Thymus (tissue), 11 donors: ENCODE results near the gene ADD2. TPM values are rescaled to one million over a fixed set of nuclear protein-coding genes. Genes with fewer than 3 reads are reported as not detected.

Experiments used
- DNase-seq, 9 donors: peaks; one replicate each; pipeline ENCODE4 v3.0.0-alpha.2; 2013; ENCODE audit warnings: low spot score in 9 of 9, low read depth in 6 of 9, missing footprints in 1 of 9
- H3K27ac ChIP-seq, 2 donors: one replicate each; pipeline ENCODE4 v1.5.1; 2013; ENCODE audit warnings: control low read depth in 1 of 2, low read depth in 1 of 2, low read length in 1 of 2, mild to moderate bottlenecking in 1 of 2, moderate library complexity in 1 of 2
- H3K27me3 ChIP-seq, 2 donors: one replicate each; pipeline ENCODE4 v1.5.1; 2013; ENCODE audit warnings: low read length in 1 of 2; ENCODE audit not compliant: control insufficient read depth in 2 of 2, insufficient read depth in 1 of 2
- H3K36me3 ChIP-seq, 2 donors: one replicate each; pipeline ENCODE4 v1.5.1; 2013; ENCODE audit warnings: low read length in 1 of 2, mild to moderate bottlenecking in 1 of 2, moderate library complexity in 1 of 2; ENCODE audit not compliant: control insufficient read depth in 2 of 2, insufficient read depth in 2 of 2
- H3K4me1 ChIP-seq, 2 donors: one replicate each; pipeline ENCODE4 v1.5.1; 2013; ENCODE audit warnings: low read length in 2 of 2; ENCODE audit not compliant: control insufficient read depth in 2 of 2, insufficient read depth in 2 of 2
- H3K4me3 ChIP-seq, 2 donors: one replicate each; pipeline ENCODE4 v1.5.1; 2013; ENCODE audit warnings: low read length in 2 of 2, control low read depth in 1 of 2, mild to moderate bottlenecking in 1 of 2
- H3K9me3 ChIP-seq, 2 donors: one replicate each; pipeline ENCODE4 v1.5.1; 2013; ENCODE audit warnings: low read length in 1 of 2, mild to moderate bottlenecking in 1 of 2; ENCODE audit not compliant: control insufficient read depth in 2 of 2, insufficient read depth in 1 of 2
- WGBS: extraction: QIAGEN DNeasy Blood & Tissue Kit; methylation state at CpG from one replicate; pipeline ENCODE4 v1.1.7; 2013; 5-methylcytosine and 5-hydroxymethylcytosine counted together
- polyA plus RNA-seq: library from polyadenylated mRNA; stranded (reverse); fragments of 200-250 nt; gene quantifications from one replicate; pipeline ENCODE4 v1.2.3, GENCODE V29; 2013
- total RNA-seq: library from RNA; stranded (reverse); fragments of 120-200 nt; gene quantifications from one replicate; pipeline ENCODE4 v1.2.4, GENCODE V29; 2013
- donor health status: healthy.

ADD2 gene
- total and polyA plus RNA-seq, 2 donors, result 0.46 to 0.90 TPM

GRCh38 chr2:70619167-70619566, 148.8 kb downstream of the ADD2 start:
- 84% methylated on average over 3 of the region's 3 CpGs for WGBS
- Histone ChIP-seq H3K27me3 (no peaks in the 10 kb centered on the region), H3K27ac (no peak overlapping the region), H3K4me3 (no peak overlapping the region), H3K4me1 (no peaks in the 10 kb centered on the region), H3K36me3 (no peaks in the 10 kb centered on the region), H3K9me3 (no peaks in the 10 kb centered on the region)
- DNase-seq, result no peak

- H3K36me3 ChIP-seq, result no peaks in the 10 kb centered on the region
- H3K9me3 ChIP-seq, result no peaks in the 10 kb centered on the region
- DNase-seq, result peak in 1 of 9 donors; percentile 9
- no peaks in the 10 kb centered on the region for H3K27me3 ChIP-seq
- WGBS, result 93% methylated on average over 6 of the region's 6 CpGs
- H3K4me1 ChIP-seq, result no peaks in the 10 kb centered on the region
- H3K4me3 ChIP-seq, result no peak overlapping the region
- no peak overlapping the region for H3K27ac ChIP-seq
Observed at GRCh38 chr2:70616168-70616694, 151.8 kb downstream of the ADD2 start.

DNA sequence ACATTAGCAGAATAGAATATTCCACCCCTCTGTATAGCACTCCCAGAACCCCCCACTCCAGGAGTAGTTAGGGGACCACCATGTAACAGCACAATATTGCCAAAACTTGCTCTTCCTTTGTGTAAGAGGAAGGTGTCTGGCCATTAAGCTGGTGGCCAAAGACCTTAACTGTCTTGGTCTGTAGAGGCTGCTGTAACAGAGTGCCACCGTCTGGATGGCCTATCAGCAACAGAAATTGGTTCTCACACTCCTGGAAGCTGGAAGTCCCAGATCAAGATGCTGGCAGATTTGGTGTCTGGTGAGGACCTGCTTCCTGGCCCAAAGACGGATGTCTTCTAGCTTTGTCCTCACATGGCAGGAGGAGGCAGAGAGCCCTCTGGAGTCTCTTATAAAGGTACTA, 152.8 kb downstream of the ADD2 start:
- H3K27ac ChIP-seq, result no peak overlapping the region
- WGBS, result 88% methylated on average over 2 of the region's 2 CpGs
- H3K27me3 ChIP-seq, result no peaks in the 10 kb centered on the region
- no peaks in the 10 kb centered on the region for H3K9me3 ChIP-seq
- H3K4me1 ChIP-seq, result no peaks in the 10 kb centered on the region
- no peak for DNase-seq
- no peaks in the 10 kb centered on the region for H3K36me3 ChIP-seq
- H3K4me3 ChIP-seq, result no peak overlapping the region

DNA sequence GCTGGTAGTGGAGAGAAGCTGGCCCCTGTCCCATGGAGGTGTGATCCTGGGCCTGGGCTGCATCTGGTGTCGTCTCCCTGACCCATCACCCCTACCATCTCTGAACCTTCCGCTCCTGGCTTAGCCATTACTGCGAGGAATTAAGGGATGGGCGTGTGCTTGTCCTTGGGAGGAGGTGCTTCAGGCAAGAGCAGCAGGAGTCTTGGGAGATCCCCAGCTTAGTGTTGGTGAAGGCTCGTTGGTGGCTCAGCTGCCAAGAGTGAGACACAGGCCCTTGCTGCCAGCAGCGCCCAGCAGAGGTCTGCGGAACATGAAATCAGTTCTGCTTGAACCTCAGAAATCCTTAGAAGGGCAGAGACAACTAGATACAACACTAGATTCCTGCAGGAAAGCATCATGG, 154.5 kb downstream of the ADD2 start:
- Histone ChIP-seq H3K4me3 (no peak overlapping the region), H3K27me3 (no peaks in the 10 kb centered on the region), H3K27ac (no peak overlapping the region), H3K9me3 (no peaks in the 10 kb centered on the region), H3K4me1 (no peaks in the 10 kb centered on the region), H3K36me3 (no peaks in the 10 kb centered on the region)
- WGBS, result 94% methylated on average over 7 of the region's 7 CpGs
- no peak for DNase-seq

- H3K9me3 ChIP-seq, result no peaks in the 10 kb centered on the region
- no peaks in the 10 kb centered on the region for H3K36me3 ChIP-seq
- H3K4me1 ChIP-seq, result no peaks in the 10 kb centered on the region
- no peak overlapping the region for H3K4me3 ChIP-seq
- no peak overlapping the region for H3K27ac ChIP-seq
- no peak for DNase-seq
- no peaks in the 10 kb centered on the region for H3K27me3 ChIP-seq
- WGBS, result 98% methylated on average over 3 of the region's 3 CpGs
Observed at GRCh38 chr2:70612574-70612973, 155.4 kb downstream of the ADD2 start.

DNA sequence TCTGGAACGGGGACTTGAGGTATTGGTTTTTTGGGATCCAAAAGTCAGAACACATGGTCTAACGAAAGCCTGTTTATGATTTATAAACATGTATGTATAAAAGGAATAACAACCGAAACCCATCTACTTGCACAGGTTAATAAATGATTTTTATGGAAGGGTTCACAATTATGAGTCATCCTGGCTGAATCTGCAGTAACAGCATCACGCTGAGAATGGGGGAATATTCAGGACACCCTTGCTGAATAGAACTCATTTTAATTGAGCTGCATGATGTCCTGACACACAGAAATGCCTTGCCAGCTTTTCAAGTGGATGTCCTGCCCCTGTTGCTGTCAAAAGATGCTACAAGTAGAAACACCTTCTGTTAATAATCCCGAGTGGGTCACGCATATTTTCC, 159.6 kb downstream of the ADD2 start:
- DNase-seq, result no peak
- 70% methylated on average over 6 of the region's 6 CpGs for WGBS
- H3K27me3 ChIP-seq, result no peaks in the 10 kb centered on the region

GRCh38 chr2:70607121-70607561, 160.9 kb downstream of the ADD2 start:
- H3K4me3 ChIP-seq, result no peak overlapping the region
- no peaks in the 10 kb centered on the region for H3K27me3 ChIP-seq
- no peak for DNase-seq
- no peaks in the 10 kb centered on the region for H3K36me3 ChIP-seq
- no peaks in the 10 kb centered on the region for H3K4me1 ChIP-seq
- WGBS, result 94% methylated on average over 8 of the region's 8 CpGs
- H3K9me3 ChIP-seq, result no peaks in the 10 kb centered on the region
- H3K27ac ChIP-seq, result no peak overlapping the region

More for the DNA sequence above, 159.6 kb downstream of the ADD2 start:
- no peaks in the 10 kb centered on the region for H3K4me1 ChIP-seq
- H3K4me3 ChIP-seq, result no peak overlapping the region
- no peaks in the 10 kb centered on the region for H3K9me3 ChIP-seq
- H3K27ac ChIP-seq, result no peak overlapping the region
- no peaks in the 10 kb centered on the region for H3K36me3 ChIP-seq

Other genes with a start within 250 kb of the ADD2 start
- 1.6 TPM for gene TGFA, start 214.4 kb downstream of the ADD2 start, total RNA-seq
- gene TGFA, start 214.4 kb downstream of the ADD2 start, polyA plus RNA-seq, result 4.8 TPM
- gene FIGLA, start 22.4 kb upstream of the ADD2 start, total RNA-seq, result not detected
- 0.11 TPM for gene FIGLA, start 22.4 kb upstream of the ADD2 start, polyA plus RNA-seq
- gene CLEC4F, start 52.4 kb upstream of the ADD2 start, total RNA-seq, result 0.09 TPM
- gene CLEC4F, start 52.4 kb upstream of the ADD2 start, polyA plus RNA-seq, result 0.25 TPM
- gene CD207, start 67.6 kb upstream of the ADD2 start, total RNA-seq, result 0.99 TPM
- gene CD207, start 67.6 kb upstream of the ADD2 start, polyA plus RNA-seq, result 2.6 TPM
- not detected for gene VAX2, start 132.4 kb upstream of the ADD2 start, total RNA-seq
- 0.14 TPM for gene VAX2, start 132.4 kb upstream of the ADD2 start, polyA plus RNA-seq
- gene ATP6V1B1, start 167.7 kb upstream of the ADD2 start, total RNA-seq, result 0.19 TPM
- 1.4 TPM for gene ATP6V1B1, start 167.7 kb upstream of the ADD2 start, polyA plus RNA-seq
- gene ANKRD53, start 210.4 kb upstream of the ADD2 start, total RNA-seq, result 0.14 TPM
- gene ANKRD53, start 210.4 kb upstream of the ADD2 start, polyA plus RNA-seq, result 0.71 TPM
- gene TEX261, start 226.7 kb upstream of the ADD2 start, total RNA-seq, result 11.9 TPM
- 14.8 TPM for gene TEX261, start 226.7 kb upstream of the ADD2 start, polyA plus RNA-seq